ENCODE measurements around the gene TMEM218. TPM values are rescaled to one million over a fixed set of nuclear protein-coding genes. Genes with fewer than 3 reads are reported as not detected.

Gene TMEM218
- total RNA-seq, 2 experiments from 2014 or later: 3.9 to 4.4 TPM

GRCh38 chr11:125071435-125071834 is 40.0 kb downstream of the TMEM218 start:
- Mint-ChIP-seq H3K4me1 (ENCODE audit: low read depth) (peaks cover 4% of the 10 kb centered on the region), H3K9me3 (no peaks in the 10 kb centered on the region), H3K4me3 (no peak overlapping the region), H3K27me3 (peaks cover 59% of the 10 kb centered on the region), H3K36me3 (ENCODE audit: low read depth) (no peaks in the 10 kb centered on the region), H3K27ac (no peak overlapping the region)
- Histone ChIP-seq H3K4me1 (ENCODE audit: insufficient read depth, low read length) (peaks cover 14% of the 10 kb centered on the region), H3K9me3 (ENCODE audit: control insufficient read depth in 1 of 2, insufficient read depth in 1 of 2, low read length in 2 of 2) (no peaks in the 10 kb centered on the region), H3K36me3 (ENCODE audit: insufficient read depth, low read length) (no peaks in the 10 kb centered on the region), H3K4me3 (ENCODE audit: low read length) (no peak overlapping the region), H3K27me3 (ENCODE audit: control insufficient read depth in 1 of 2, insufficient read depth in 2 of 2, low read length in 2 of 2) (peaks cover under 1 to 2% of the 10 kb centered on the region in 2 experiments), H3K27ac (ENCODE audit: low read depth in 1 of 2, low read length in 2 of 2) (no peak overlapping the region)
- intact Hi-C loops (cut with DNase I, micrococcal nuclease): no loop called here
- ATAC-seq (ENCODE audit: poor library complexity): no peak
- ChIA-PET POLR2A (no interaction called here), CTCF (no interaction called here)
- no peak for DNase-seq
- TF ChIP-seq CTCF (IDR thresholded peaks at IDR 0.05): no peak

GRCh38 chr11:125070699-125071254 is 40.6 kb downstream of the TMEM218 start:
- no peak overlapping the region for H3K4me3 Mint-ChIP-seq
- H3K9me3 ChIP-seq (ENCODE audit: control insufficient read depth in 1 of 2, insufficient read depth in 1 of 2, low read length in 2 of 2): no peaks in the 10 kb centered on the region
- ATAC-seq (ENCODE audit: poor library complexity) (no peak), DNase-seq (peak in 3 of 14 experiments; percentile 36 to 72 (median 61))
- intact Hi-C loops (cut with DNase I, micrococcal nuclease): no loop called here
- H3K27ac ChIP-seq (ENCODE audit: low read depth in 1 of 2, low read length in 2 of 2): no peak overlapping the region
- no peaks in the 10 kb centered on the region for H3K36me3 ChIP-seq (ENCODE audit: insufficient read depth, low read length)
- no peaks in the 10 kb centered on the region for H3K36me3 Mint-ChIP-seq (ENCODE audit: low read depth)
- H3K27ac Mint-ChIP-seq: no peak overlapping the region
- H3K27me3 ChIP-seq (ENCODE audit: control insufficient read depth in 1 of 2, insufficient read depth in 2 of 2, low read length in 2 of 2): peaks cover 2 to 7% of the 10 kb centered on the region in 2 experiments
- TF ChIP-seq CTCF (IDR thresholded peaks at IDR 0.05): no peak
- POLR2A ChIA-PET: no interaction called here
- no peak overlapping the region for H3K4me3 ChIP-seq (ENCODE audit: low read length)
- H3K9me3 Mint-ChIP-seq: no peaks in the 10 kb centered on the region
- CTCF ChIA-PET: no interaction called here
- H3K4me1 Mint-ChIP-seq (ENCODE audit: low read depth): peaks cover 4% of the 10 kb centered on the region
- H3K4me1 ChIP-seq (ENCODE audit: insufficient read depth, low read length): peaks cover 14% of the 10 kb centered on the region
- H3K27me3 Mint-ChIP-seq: peaks cover 66% of the 10 kb centered on the region

DNA sequence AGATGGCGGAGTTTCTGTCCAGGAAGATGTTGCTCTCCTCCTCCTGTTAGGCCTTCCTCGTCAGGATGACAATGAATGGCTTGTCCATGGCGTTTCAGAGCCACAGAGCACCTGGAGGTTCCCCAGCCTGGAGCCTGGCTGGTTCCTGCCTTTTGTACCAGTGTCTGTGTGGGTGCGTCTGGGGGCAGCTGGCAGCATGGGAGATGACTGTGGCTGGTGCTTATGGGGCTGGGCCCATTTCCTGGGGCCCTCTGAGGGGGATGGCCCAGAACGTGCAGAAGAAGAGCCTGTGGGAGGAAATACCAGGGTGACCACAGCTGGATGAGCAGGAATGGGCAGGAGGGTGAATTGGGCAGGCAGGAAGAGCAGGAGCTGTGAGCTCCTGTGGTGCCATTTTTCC is 41.6 kb downstream of the TMEM218 start:
- Mint-ChIP-seq H3K4me1 (ENCODE audit: low read depth) (peaks cover 4% of the 10 kb centered on the region), H3K27ac (no peak overlapping the region), H3K36me3 (ENCODE audit: low read depth) (no peaks in the 10 kb centered on the region), H3K27me3 (peaks cover 70% of the 10 kb centered on the region), H3K4me3 (no peak overlapping the region), H3K9me3 (no peaks in the 10 kb centered on the region)
- H3K27me3 ChIP-seq (ENCODE audit: control insufficient read depth in 1 of 2, insufficient read depth in 2 of 2, low read length in 2 of 2): peaks cover 0 to 14% of the 10 kb centered on the region in 2 experiments
- CTCF ChIA-PET: no interaction called here
- ATAC-seq (ENCODE audit: poor library complexity) (no peak), DNase-seq (no peak)
- no peaks in the 10 kb centered on the region for H3K9me3 ChIP-seq (ENCODE audit: control insufficient read depth in 1 of 2, insufficient read depth in 1 of 2, low read length in 2 of 2)
- no peak for TF ChIP-seq CTCF (IDR thresholded peaks at IDR 0.05)
- no peaks in the 10 kb centered on the region for H3K36me3 ChIP-seq (ENCODE audit: insufficient read depth, low read length)
- no peak overlapping the region for H3K27ac ChIP-seq (ENCODE audit: low read depth in 1 of 2, low read length in 2 of 2)
- intact Hi-C loops (cut with DNase I, micrococcal nuclease): no loop called here
- POLR2A ChIA-PET: no interaction called here
- H3K4me3 ChIP-seq (ENCODE audit: low read length): no peak overlapping the region
- peaks cover 14% of the 10 kb centered on the region for H3K4me1 ChIP-seq (ENCODE audit: insufficient read depth, low read length)

All from CD4-positive, alpha-beta T cell (primary cell).